ENCODE results near the gene USP17L26.
A peak's percentile ranks its signal among the peaks of the same experiment; 100 is the strongest.
"Not testable (repeated sequence)": the region's sequence is repeated elsewhere in the genome, so short reads cannot be mapped to it uniquely, and the experiment has no call there.

USP17L26 gene

GRCh38 chr4:9334358-9334757, at the start of gene USP17L26:
USP17L26 (plus strand) TSS chr4:9334658; CDS start chr4:9334658, 0 bp downstream.
- DNase-seq: not testable (repeated sequence)

- DNase-seq: not testable (repeated sequence)
Measured at GRCh38 chr4:9324191-9324590, 10.3 kb upstream of the USP17L26 start.

- DNase-seq: not testable (repeated sequence)
Measured at GRCh38 chr4:9324865-9325264, 9.6 kb upstream of the USP17L26 start, which contains the start of gene USP17L24. USP17L24 (plus strand) TSS chr4:9325165; CDS start chr4:9325165, 0 bp downstream.

GRCh38 chr4:9329611-9330010, 4.8 kb upstream of the USP17L26 start, which contains the start of gene USP17L25:
USP17L25 (plus strand) TSS chr4:9329911; CDS start chr4:9329911, 0 bp downstream.
- not testable (repeated sequence) for DNase-seq

GRCh38 chr4:9339103-9339502, 4.6 kb downstream of the USP17L26 start, which contains the start of gene USP17L5:
USP17L5 (plus strand) TSS chr4:9339403; CDS start chr4:9339403, 0 bp downstream.
- not testable (repeated sequence) for DNase-seq

- not testable (repeated sequence) for DNase-seq
Measured at GRCh38 chr4:9343848-9344247, 9.4 kb downstream of the USP17L26 start, which contains the start of gene USP17L27. USP17L27 (plus strand) TSS chr4:9344148; CDS start chr4:9344148, 0 bp downstream.

- DNase-seq: not testable (repeated sequence)
Measured at GRCh38 chr4:9348593-9348992, 14.1 kb downstream of the USP17L26 start, which contains the start of gene USP17L28. USP17L28 (plus strand) TSS chr4:9348893; CDS start chr4:9348893, 0 bp downstream.

- not testable (repeated sequence) for DNase-seq
Measured at GRCh38 chr4:9350866-9351265, 16.4 kb downstream of the USP17L26 start.

GRCh38 chr4:9353338-9353737, 18.9 kb downstream of the USP17L26 start, which contains the start of gene USP17L29:
USP17L29 (plus strand) TSS chr4:9353638; CDS start chr4:9353638, 0 bp downstream.
- DNase-seq: not testable (repeated sequence)

- DNase-seq: not testable (repeated sequence)
Measured at GRCh38 chr4:9362829-9363228, 28.4 kb downstream of the USP17L26 start, which contains the start of gene USP17L30. USP17L30 (plus strand) TSS chr4:9363129; CDS start chr4:9363129, 0 bp downstream.

- DNase-seq: not testable (repeated sequence)
Measured at GRCh38 chr4:9379881-9380280, 45.4 kb downstream of the USP17L26 start.

GRCh38 chr4:9381012-9381534, 46.6 kb downstream of the USP17L26 start:
- DNase-seq: peak; percentile 38

GRCh38 chr4:9384126-9384525, 49.7 kb downstream of the USP17L26 start:
- no peak for DNase-seq
